Mesenchymal stem cell (in vitro differentiated cells and primary cell): ENCODE measurements around the gene COX4I1.

Experiments used
- DNase-seq: peaks from one replicate; pipeline ENCODE4 v3.0.0-alpha.2; 2013
- H2AFZ ChIP-seq: one replicate; pipeline ENCODE4 v1.6.1; 2013; ENCODE audit warnings: low read depth, mild to moderate bottlenecking, control low read depth, inconsistent platforms, low read length, moderate library complexity
- H2AK5ac ChIP-seq: 2 replicates; pipeline ENCODE4 v1.6.1; 2013; ENCODE audit warnings: low read length, moderate library complexity, mild to moderate bottlenecking, inconsistent platforms; ENCODE audit not compliant: severe bottlenecking
- H2BK120ac ChIP-seq: one replicate; pipeline ENCODE4 v1.6.1; 2013; ENCODE audit warnings: low read depth, mild to moderate bottlenecking, inconsistent platforms, low read length, moderate library complexity
- H2BK12ac ChIP-seq, 2 experiments: one replicate each; pipeline ENCODE4 v1.6.1; 2013; ENCODE audit warnings: inconsistent platforms in 2 of 2, low read length in 2 of 2, mild to moderate bottlenecking in 2 of 2, moderate library complexity in 2 of 2, control low read depth in 1 of 2
- H2BK15ac ChIP-seq: one replicate; pipeline ENCODE4 v1.6.1; 2013; ENCODE audit warnings: mild to moderate bottlenecking, low read depth, inconsistent platforms; ENCODE audit not compliant: poor library complexity, severe bottlenecking
- H2BK5ac ChIP-seq: 2 replicates; pipeline ENCODE4 v1.6.1; 2013; ENCODE audit warnings: low read depth, mild to moderate bottlenecking, low read length, control low read depth, inconsistent platforms; ENCODE audit not compliant: poor library complexity, severe bottlenecking
- H3K14ac ChIP-seq, 2 experiments: one replicate each; pipeline ENCODE4 v1.6.1; 2013; ENCODE audit warnings: inconsistent platforms in 2 of 2, low read length in 2 of 2, control low read depth in 1 of 2, mild to moderate bottlenecking in 1 of 2, moderate library complexity in 1 of 2
- H3K18ac ChIP-seq, 2 experiments: one replicate each; pipeline ENCODE4 v1.6.1; 2013; ENCODE audit warnings: inconsistent platforms in 2 of 2, low read length in 2 of 2, control low read depth in 1 of 2, low read depth in 1 of 2, mild to moderate bottlenecking in 1 of 2
- H3K23ac ChIP-seq, 2 experiments: one replicate each; pipeline ENCODE4 v1.6.1; 2013; ENCODE audit warnings: inconsistent platforms in 2 of 2, low read length in 2 of 2, mild to moderate bottlenecking in 2 of 2, moderate library complexity in 2 of 2, control low read depth in 1 of 2
- H3K27ac ChIP-seq: 2 replicates; pipeline ENCODE4 v1.5.1; 2013; ENCODE audit warnings: mild to moderate bottlenecking, moderate library complexity, low read length, control low read depth, inconsistent platforms; ENCODE audit not compliant: poor library complexity, severe bottlenecking
- H3K27me3 ChIP-seq, 2 experiments: 2 replicates each; pipeline versions ENCODE4 v1.6.1 to v1.7.0; 2013; ENCODE audit warnings: low read length in 2 of 2, mild to moderate bottlenecking in 2 of 2, moderate library complexity in 2 of 2, control low read depth in 1 of 2, inconsistent platforms in 1 of 2; ENCODE audit not compliant: control insufficient read depth in 1 of 2, insufficient read depth in 1 of 2
- H3K36me3 ChIP-seq, 2 experiments: 2 replicates each; pipeline versions ENCODE4 v1.6.1 to v1.7.0; 2013; ENCODE audit warnings: low read length in 2 of 2, control low read depth in 1 of 2, inconsistent platforms in 1 of 2, low read depth in 1 of 2, mild to moderate bottlenecking in 1 of 2; ENCODE audit not compliant: insufficient read depth in 2 of 2, control insufficient read depth in 1 of 2
- H3K4ac ChIP-seq, 2 experiments: one replicate each; pipeline ENCODE4 v1.6.1; 2013; ENCODE audit warnings: inconsistent platforms in 2 of 2, low read length in 2 of 2, mild to moderate bottlenecking in 2 of 2, moderate library complexity in 2 of 2, control low read depth in 1 of 2, low read depth in 1 of 2
- H3K4me1 ChIP-seq: 2 replicates; pipeline ENCODE4 v1.6.1; 2013; ENCODE audit warnings: low read depth, low read length, control low read depth; ENCODE audit not compliant: control insufficient read depth, insufficient read depth
- H3K4me2 ChIP-seq: 2 replicates; pipeline ENCODE4 v1.6.1; 2013; ENCODE audit warnings: low read length, mild to moderate bottlenecking, inconsistent platforms; ENCODE audit not compliant: poor library complexity, severe bottlenecking
- H3K4me3 ChIP-seq, 2 experiments: 2 replicates each; pipeline versions ENCODE4 v1.5.1 to v1.7.0; 2013; ENCODE audit warnings: low read length in 2 of 2, mild to moderate bottlenecking in 2 of 2, control low read depth in 1 of 2, low read depth in 1 of 2; ENCODE audit not compliant: insufficient read depth in 1 of 2
- H3K79me1 ChIP-seq: replicated peaks from 2 replicates; pipeline ENCODE4 v1.6.1; 2013; ENCODE audit warnings: mild to moderate bottlenecking, control low read depth, low read length, inconsistent platforms; ENCODE audit not compliant: poor library complexity, severe bottlenecking
- H3K9ac ChIP-seq: 2 replicates; pipeline ENCODE4 v1.7.0; 2013; ENCODE audit warnings: mild to moderate bottlenecking, low read length, moderate library complexity
- H3K9me3 ChIP-seq: 2 replicates; pipeline ENCODE4 v1.7.0; 2013; ENCODE audit warnings: mild to moderate bottlenecking, low read length; ENCODE audit not compliant: control insufficient read depth
- H4K8ac ChIP-seq: one replicate; pipeline ENCODE4 v1.6.1; 2013; ENCODE audit warnings: inconsistent platforms, mild to moderate bottlenecking, low read length, moderate library complexity
- H4K91ac ChIP-seq: one replicate; pipeline ENCODE4 v1.6.1; 2013; ENCODE audit warnings: mild to moderate bottlenecking, low read length, inconsistent platforms
- WGBS: methylation state at CpG from one replicate; pipeline ENCODE4 v1.1.7; 2013; ENCODE audit warnings: mixed read lengths; 5-methylcytosine and 5-hydroxymethylcytosine counted together

COX4I1 gene

GRCh38 chr16:85845266-85845665, 45.8 kb downstream of the COX4I1 start:
- H3K79me1 ChIP-seq = no peaks in the 10 kb centered on the region
- no peak overlapping the region for H4K8ac ChIP-seq
- H3K27ac ChIP-seq = no peak overlapping the region
- no peak overlapping the region for H2BK5ac ChIP-seq
- no peak overlapping the region for H2AK5ac ChIP-seq
- no peak overlapping the region for H3K9ac ChIP-seq
- no peak overlapping the region for H3K4me3 ChIP-seq
- DNase-seq = no peak
- no peak overlapping the region for H3K4ac ChIP-seq
- no peak overlapping the region for H2AFZ ChIP-seq
- H3K18ac ChIP-seq = no peak overlapping the region
- WGBS = 92% methylated on average over 20 of the region's 20 CpGs
- H3K4me1 ChIP-seq = no peaks in the 10 kb centered on the region
- H3K4me2 ChIP-seq = no peak overlapping the region
- H3K9me3 ChIP-seq = peaks cover 7% of the 10 kb centered on the region
- H3K14ac ChIP-seq = no peak overlapping the region
- no peaks in the 10 kb centered on the region for H3K36me3 ChIP-seq
- H3K23ac ChIP-seq = no peak overlapping the region
- H2BK12ac ChIP-seq = no peak overlapping the region
- peaks cover 4 to 57% of the 10 kb centered on the region in 2 experiments for H3K27me3 ChIP-seq
- H2BK120ac ChIP-seq = no peak overlapping the region
- H2BK15ac ChIP-seq = no peak overlapping the region
- no peak overlapping the region for H4K91ac ChIP-seq

- peaks cover 0 to 67% of the 10 kb centered on the region in 2 experiments for H3K27me3 ChIP-seq
Measured at GRCh38 chr16:85846461-85846860, 47.0 kb downstream of the COX4I1 start.

DNA sequence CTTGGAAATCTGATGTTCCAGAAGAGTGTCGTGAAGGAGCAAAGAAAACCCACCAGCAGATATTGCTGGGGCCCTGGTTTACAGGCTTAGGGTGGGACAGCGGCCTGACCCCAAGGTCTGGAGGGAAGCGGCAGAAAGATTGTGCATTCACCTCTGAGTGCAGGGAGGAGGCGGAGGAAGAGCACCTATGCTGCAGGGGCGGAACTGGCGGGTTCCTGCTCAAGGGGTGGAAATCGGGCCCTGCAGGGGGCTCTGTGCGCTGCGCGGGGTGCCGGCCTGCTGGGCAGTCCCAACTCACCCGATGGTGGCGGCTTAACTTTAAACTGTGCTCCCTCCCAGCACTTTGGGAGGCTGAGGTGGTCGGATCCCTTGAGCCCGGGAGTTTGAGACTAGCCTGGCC, 47.5 kb downstream of the COX4I1 start:
- Histone ChIP-seq H3K36me3 (no peaks in the 10 kb centered on the region), H3K4me2 (no peak overlapping the region), H3K4me3 (no peak overlapping the region), H3K27me3 (peaks cover 0 to 69% of the 10 kb centered on the region in 2 experiments), H3K4me1 (no peaks in the 10 kb centered on the region), H3K18ac (no peak overlapping the region), H3K23ac (no peak overlapping the region), H3K79me1 (no peaks in the 10 kb centered on the region), H2AK5ac (no peak overlapping the region), H3K4ac (no peak overlapping the region), H2BK5ac (no peak overlapping the region), H4K91ac (no peak overlapping the region), H2AFZ (no peak overlapping the region), H3K9me3 (peaks cover 7% of the 10 kb centered on the region), H2BK120ac (no peak overlapping the region), H2BK12ac (no peak overlapping the region), H2BK15ac (no peak overlapping the region), H3K14ac (no peak overlapping the region), H3K27ac (no peak overlapping the region), H4K8ac (no peak overlapping the region), H3K9ac (no peak overlapping the region)
- no peak for DNase-seq
- WGBS = 85% methylated on average over 15 of the region's 15 CpGs

More at GRCh38 chr16:85846461-85846860, 47.0 kb downstream of the COX4I1 start:
- H3K18ac ChIP-seq = no peak overlapping the region
- H3K4me3 ChIP-seq = no peak overlapping the region
- H3K27ac ChIP-seq = no peak overlapping the region
- H2BK12ac ChIP-seq = no peak overlapping the region
- no peak overlapping the region for H3K23ac ChIP-seq
- WGBS = 92% methylated on average over 9 of the region's 9 CpGs
- no peak overlapping the region for H4K91ac ChIP-seq
- H2BK120ac ChIP-seq = no peak overlapping the region
- H3K4me2 ChIP-seq = no peak overlapping the region
- no peak overlapping the region for H2BK5ac ChIP-seq
- H3K14ac ChIP-seq = no peak overlapping the region
- H2AFZ ChIP-seq = no peak overlapping the region
- no peak overlapping the region for H2AK5ac ChIP-seq
- no peaks in the 10 kb centered on the region for H3K36me3 ChIP-seq
- DNase-seq = no peak
- no peak overlapping the region for H3K9ac ChIP-seq
- no peak overlapping the region for H2BK15ac ChIP-seq
- H3K9me3 ChIP-seq = peaks cover 7% of the 10 kb centered on the region
- no peak overlapping the region for H3K4ac ChIP-seq
- H3K79me1 ChIP-seq = no peaks in the 10 kb centered on the region
- no peak overlapping the region for H4K8ac ChIP-seq
- no peaks in the 10 kb centered on the region for H3K4me1 ChIP-seq

DNA sequence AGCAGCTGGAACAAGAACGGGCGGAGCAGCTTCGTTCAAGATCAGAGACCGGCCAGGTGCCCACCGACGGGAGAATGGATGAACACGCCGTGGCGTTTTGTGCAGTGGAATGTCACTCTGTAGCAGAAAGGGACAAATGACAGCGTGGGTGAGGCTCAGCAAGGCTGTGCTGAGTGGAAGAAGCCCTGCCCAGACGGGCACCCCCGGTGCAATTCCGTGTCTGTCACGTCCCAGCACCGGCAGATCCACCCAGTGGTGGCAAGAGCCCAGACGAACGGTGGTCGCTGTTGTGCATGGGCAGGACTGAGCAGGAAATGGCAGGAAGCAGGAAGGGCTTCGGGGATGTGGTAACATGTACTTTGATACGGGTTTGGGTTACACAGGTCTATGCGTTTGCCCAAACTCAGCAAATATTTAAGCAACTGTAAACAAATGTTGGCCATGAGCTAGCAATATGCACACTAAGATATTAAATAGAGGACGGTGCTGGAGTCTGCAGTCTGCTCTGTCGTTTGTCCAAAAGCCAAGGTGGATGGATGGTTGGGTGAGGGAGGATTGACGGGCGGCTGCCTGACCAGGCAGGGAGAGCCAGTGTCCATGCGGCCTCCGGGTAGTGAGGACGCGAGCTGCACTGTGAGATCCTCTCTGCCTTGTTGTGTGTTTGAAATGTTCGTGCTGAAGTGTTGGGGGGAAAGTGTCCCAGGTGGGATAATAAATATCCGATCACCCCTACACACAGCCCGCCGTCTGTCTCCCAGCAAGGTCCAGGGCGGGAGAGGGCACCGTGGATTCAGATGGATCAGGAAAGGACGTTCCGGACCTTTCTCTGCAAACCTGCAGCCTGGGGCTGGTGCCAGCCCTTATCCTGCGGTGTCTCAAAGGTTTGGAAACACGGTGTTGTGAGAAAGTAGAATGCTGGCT, 48.4 kb downstream of the COX4I1 start:
- no peak overlapping the region for H3K4me2 ChIP-seq
- H2BK15ac ChIP-seq = no peak overlapping the region
- H3K79me1 ChIP-seq = no peaks in the 10 kb centered on the region
- H3K36me3 ChIP-seq = no peaks in the 10 kb centered on the region
- no peak overlapping the region for H3K9ac ChIP-seq
- DNase-seq = no peak
- H3K27me3 ChIP-seq = peaks cover 0 to 71% of the 10 kb centered on the region in 2 experiments
- H2AK5ac ChIP-seq = no peak overlapping the region
- no peak overlapping the region for H3K4ac ChIP-seq
- no peak overlapping the region for H4K8ac ChIP-seq
- no peak overlapping the region for H3K23ac ChIP-seq
- WGBS = 84% methylated on average over 39 of the region's 39 CpGs
- no peaks in the 10 kb centered on the region for H3K4me1 ChIP-seq
- no peak overlapping the region for H2AFZ ChIP-seq
- no peak overlapping the region for H2BK12ac ChIP-seq
- no peak overlapping the region for H2BK120ac ChIP-seq
- H3K14ac ChIP-seq = peak overlapping the region in 1 of 2 experiments; percentile 53
- H4K91ac ChIP-seq = no peak overlapping the region
- no peak overlapping the region for H3K4me3 ChIP-seq
- no peak overlapping the region for H3K27ac ChIP-seq
- no peak overlapping the region for H2BK5ac ChIP-seq
- H3K18ac ChIP-seq = no peak overlapping the region
- H3K9me3 ChIP-seq = peaks cover 3% of the 10 kb centered on the region
